ENCODE data around the gene PCDHGB2. TPM values are rescaled to one million over a fixed set of nuclear protein-coding genes. Genes with fewer than 3 reads are reported as not detected.
A peak's percentile ranks its signal among the peaks of the same experiment; 100 is the strongest.
"Not testable (repeated sequence)": the region's sequence is repeated elsewhere in the genome, so short reads cannot be mapped to it uniquely, and the experiment has no call there.

The PCDHGB2 gene
- total and polyA plus RNA-seq, 2 experiments from 2014 or later: 1.0 to 3.0 TPM

DNA sequence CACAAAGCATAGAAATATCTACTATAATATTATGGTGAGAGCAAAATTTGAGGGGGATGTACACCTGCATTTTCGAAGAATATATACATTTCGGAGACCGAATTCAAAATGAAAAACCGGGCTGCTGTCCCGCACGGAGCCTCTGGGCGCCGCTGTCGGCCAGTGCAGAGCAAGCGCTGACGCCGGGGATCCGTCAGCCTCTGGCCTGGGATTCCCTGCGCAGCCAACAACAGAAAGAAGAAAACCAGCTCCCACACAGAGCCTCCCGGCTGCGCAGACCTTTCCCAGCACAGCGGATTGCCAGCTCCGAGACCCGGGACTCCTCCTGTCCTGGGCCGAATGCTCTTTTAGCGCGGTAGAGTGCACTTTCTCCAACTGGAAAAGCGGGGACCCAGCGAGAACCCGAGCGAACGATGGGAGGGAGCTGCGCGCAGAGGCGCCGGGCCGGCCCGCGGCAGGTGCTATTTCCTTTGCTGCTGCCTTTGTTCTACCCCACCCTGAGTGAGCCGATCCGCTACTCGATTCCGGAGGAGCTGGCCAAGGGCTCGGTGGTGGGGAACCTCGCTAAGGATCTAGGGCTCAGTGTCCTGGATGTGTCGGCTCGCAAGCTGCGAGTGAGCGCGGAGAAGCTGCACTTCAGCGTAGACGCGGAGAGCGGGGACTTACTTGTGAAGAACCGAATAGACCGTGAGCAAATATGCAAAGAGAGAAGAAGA is 48.2 kb downstream of the PCDHGB2 start, which contains the start of gene PCDHGB6:
TSS of gene PCDHGB6 (plus strand) at position 232 of the 716 bp plus-strand sequence. CDS start at position 414, 182 bp downstream.
- not testable (repeated sequence) for H3K27me3 ChIP-seq; H3K36me3 ChIP-seq; H3K4me1 ChIP-seq (ENCODE audit: low read depth); H3K9me3 ChIP-seq (ENCODE audit: low read depth)
- Histone ChIP-seq H3K27ac (peak within 1 kb of the TSS; percentile 91), H3K4me3 (peak within 1 kb of the TSS; percentile 69)
- TF ChIP-seq, protein P1, sequence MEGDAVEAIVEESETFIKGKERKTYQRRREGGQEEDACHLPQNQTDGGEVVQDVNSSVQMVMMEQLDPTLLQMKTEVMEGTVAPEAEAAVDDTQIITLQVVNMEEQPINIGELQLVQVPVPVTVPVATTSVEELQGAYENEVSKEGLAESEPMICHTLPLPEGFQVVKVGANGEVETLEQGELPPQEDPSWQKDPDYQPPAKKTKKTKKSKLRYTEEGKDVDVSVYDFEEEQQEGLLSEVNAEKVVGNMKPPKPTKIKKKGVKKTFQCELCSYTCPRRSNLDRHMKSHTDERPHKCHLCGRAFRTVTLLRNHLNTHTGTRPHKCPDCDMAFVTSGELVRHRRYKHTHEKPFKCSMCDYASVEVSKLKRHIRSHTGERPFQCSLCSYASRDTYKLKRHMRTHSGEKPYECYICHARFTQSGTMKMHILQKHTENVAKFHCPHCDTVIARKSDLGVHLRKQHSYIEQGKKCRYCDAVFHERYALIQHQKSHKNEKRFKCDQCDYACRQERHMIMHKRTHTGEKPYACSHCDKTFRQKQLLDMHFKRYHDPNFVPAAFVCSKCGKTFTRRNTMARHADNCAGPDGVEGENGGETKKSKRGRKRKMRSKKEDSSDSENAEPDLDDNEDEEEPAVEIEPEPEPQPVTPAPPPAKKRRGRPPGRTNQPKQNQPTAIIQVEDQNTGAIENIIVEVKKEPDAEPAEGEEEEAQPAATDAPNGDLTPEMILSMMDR (IDR thresholded peaks at IDR 0.05; ENCODE audit: low read depth, low read length): peak; percentile 54
- DNase-seq (ENCODE audit: low read depth in 1 of 2, low spot score in 1 of 2): peak; percentile 58 to 88

DNA sequence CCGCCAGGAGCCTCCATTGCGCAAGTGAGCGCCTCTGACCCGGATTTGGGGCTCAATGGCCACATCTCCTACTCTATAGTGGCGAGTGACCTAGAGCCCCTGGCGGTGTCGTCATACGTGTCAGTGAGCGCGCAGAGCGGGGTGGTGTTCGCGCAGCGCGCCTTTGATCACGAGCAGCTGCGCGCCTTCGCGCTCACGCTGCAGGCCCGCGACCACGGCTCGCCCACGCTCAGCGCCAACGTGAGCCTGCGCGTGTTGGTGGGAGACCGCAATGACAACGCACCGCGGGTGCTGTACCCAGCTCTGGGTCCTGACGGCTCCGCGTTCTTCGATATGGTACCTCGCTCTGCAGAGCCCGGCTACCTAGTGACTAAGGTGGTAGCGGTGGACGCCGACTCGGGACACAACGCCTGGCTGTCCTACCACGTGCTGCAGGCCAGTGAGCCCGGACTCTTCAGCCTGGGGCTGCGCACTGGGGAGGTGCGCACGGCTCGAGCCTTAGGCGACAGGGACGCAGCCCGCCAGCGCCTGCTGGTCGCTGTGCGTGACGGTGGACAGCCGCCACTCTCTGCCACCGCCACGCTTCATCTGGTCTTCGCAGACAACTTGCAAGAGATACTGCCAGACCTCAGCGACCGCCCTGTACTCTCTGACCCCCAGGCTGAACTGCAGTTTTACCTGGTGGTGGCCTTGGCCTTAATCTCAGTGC is 50.0 kb downstream of the PCDHGB2 start:
- peaks cover 8% of the 10 kb centered on the region for H3K9me3 ChIP-seq (ENCODE audit: low read depth)

DNA sequence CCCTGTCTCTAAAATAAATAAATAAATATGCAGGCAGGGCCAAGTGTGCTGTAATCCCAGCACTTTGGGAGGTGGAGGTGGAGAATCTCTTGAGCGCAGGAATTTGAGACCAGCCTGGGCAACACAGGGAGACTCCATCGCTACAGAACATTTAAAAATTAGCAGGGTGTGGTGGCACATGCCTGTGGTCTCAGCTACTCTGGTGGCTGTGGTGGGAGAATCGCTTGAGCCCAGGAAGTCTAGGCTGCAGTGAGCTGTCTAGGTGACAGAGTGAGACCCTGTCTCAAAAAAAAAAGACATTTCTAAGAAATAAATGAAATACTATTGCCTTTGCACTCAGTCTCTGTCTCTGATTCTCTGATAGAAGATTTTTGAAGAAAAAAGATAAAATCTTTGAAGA is 51.8 kb downstream of the PCDHGB2 start:
- Histone ChIP-seq H3K27me3 (no peaks in the 10 kb centered on the region), H3K36me3 (no peaks in the 10 kb centered on the region), H3K4me1 (ENCODE audit: low read depth) (peaks cover 4% of the 10 kb centered on the region), H3K9me3 (ENCODE audit: low read depth) (peaks cover 8% of the 10 kb centered on the region), H3K27ac (no peak overlapping the region), H3K4me3 (no peak overlapping the region)
- no peak for DNase-seq (ENCODE audit: low read depth in 1 of 2, low spot score in 1 of 2)
- TF ChIP-seq, protein P1 (IDR thresholded peaks at IDR 0.05; ENCODE audit: low read depth, low read length): no peak

More for the DNA sequence above, 50.0 kb downstream of the PCDHGB2 start:
- no peaks in the 10 kb centered on the region for H3K27me3 ChIP-seq
- DNase-seq (ENCODE audit: low read depth in 1 of 2, low spot score in 1 of 2): no peak
- H3K27ac ChIP-seq: no peak overlapping the region
- TF ChIP-seq, protein P1 (IDR thresholded peaks at IDR 0.05; ENCODE audit: low read depth, low read length): no peak
- peaks cover 4% of the 10 kb centered on the region for H3K4me1 ChIP-seq (ENCODE audit: low read depth)
- no peaks in the 10 kb centered on the region for H3K36me3 ChIP-seq
- no peak overlapping the region for H3K4me3 ChIP-seq

Other genes starting within 250 kb of the PCDHGB2 start
Only the 30 nearest of the 36 such genes appear.
- 7.4 and 7.9 TPM in 2 replicates for gene PCDHB9, start 172.8 kb upstream of the PCDHGB2 start, total RNA-seq
- 2.5 and 2.9 TPM in 2 replicates for gene PCDHB9, start 172.8 kb upstream of the PCDHGB2 start, polyA plus RNA-seq
- 8.8 and 10.9 TPM in 2 replicates for gene PCDHB10, start 167.6 kb upstream of the PCDHGB2 start, total RNA-seq
- gene PCDHB10, start 167.6 kb upstream of the PCDHGB2 start, polyA plus RNA-seq: 7.8 and 9.0 TPM in 2 replicates
- 4.7 and 8.6 TPM in 2 replicates for gene PCDHB11, start 160.4 kb upstream of the PCDHGB2 start, total RNA-seq
- gene PCDHB11, start 160.4 kb upstream of the PCDHGB2 start, polyA plus RNA-seq: 2.4 and 3.1 TPM in 2 replicates
- gene PCDHB12, start 151.3 kb upstream of the PCDHGB2 start, total RNA-seq: 9.5 and 17.7 TPM in 2 replicates
- gene PCDHB12, start 151.3 kb upstream of the PCDHGB2 start, polyA plus RNA-seq: 2.1 and 3.5 TPM in 2 replicates
- gene PCDHB13, start 146.1 kb upstream of the PCDHGB2 start, total RNA-seq: 7.8 and 8.4 TPM in 2 replicates
- gene PCDHB13, start 146.1 kb upstream of the PCDHGB2 start, polyA plus RNA-seq: 1.3 and 3.1 TPM in 2 replicates
- gene PCDHB14, start 136.7 kb upstream of the PCDHGB2 start, total RNA-seq: 17.3 and 21.2 TPM in 2 replicates
- 8.1 and 11.8 TPM in 2 replicates for gene PCDHB14, start 136.7 kb upstream of the PCDHGB2 start, polyA plus RNA-seq
- 21.3 and 32.4 TPM in 2 replicates for gene PCDHB15, start 114.6 kb upstream of the PCDHGB2 start, total RNA-seq
- 13.3 and 19.3 TPM in 2 replicates for gene PCDHB15, start 114.6 kb upstream of the PCDHGB2 start, polyA plus RNA-seq
- 0.42 TPM in 1 of 2 replicates, not detected in the other for gene SLC25A2, start 55.9 kb upstream of the PCDHGB2 start, total RNA-seq
- gene SLC25A2, start 55.9 kb upstream of the PCDHGB2 start, polyA plus RNA-seq: not detected in 2 replicates
- gene TAF7, start 39.2 kb upstream of the PCDHGB2 start, total RNA-seq: 93.8 and 124 TPM in 2 replicates
- gene TAF7, start 39.2 kb upstream of the PCDHGB2 start, polyA plus RNA-seq: 165 and 215 TPM in 2 replicates
- 1.7 and 2.3 TPM in 2 replicates for gene PCDHGA1, start 29.5 kb upstream of the PCDHGB2 start, total RNA-seq
- gene PCDHGA1, start 29.5 kb upstream of the PCDHGB2 start, polyA plus RNA-seq: 0.40 and 1.2 TPM in 2 replicates
- 0.95 and 1.8 TPM in 2 replicates for gene PCDHGA2, start 21.2 kb upstream of the PCDHGB2 start, total RNA-seq
- gene PCDHGA2, start 21.2 kb upstream of the PCDHGB2 start, polyA plus RNA-seq: 0.18 and 1.1 TPM in 2 replicates
- 1.5 and 3.2 TPM in 2 replicates for gene PCDHGA3, start 16.2 kb upstream of the PCDHGB2 start, total RNA-seq
- gene PCDHGA3, start 16.2 kb upstream of the PCDHGB2 start, polyA plus RNA-seq: 1.4 and 2.2 TPM in 2 replicates
- gene PCDHGB1, start 9.9 kb upstream of the PCDHGB2 start, total RNA-seq: 1.8 and 3.7 TPM in 2 replicates
- gene PCDHGB1, start 9.9 kb upstream of the PCDHGB2 start, polyA plus RNA-seq: 0.32 and 0.46 TPM in 2 replicates
- 1.5 and 1.8 TPM in 2 replicates for gene PCDHGA4, start 5.0 kb upstream of the PCDHGB2 start, total RNA-seq
- 0.20 and 0.32 TPM in 2 replicates for gene PCDHGA4, start 5.0 kb upstream of the PCDHGB2 start, polyA plus RNA-seq
- 1.1 and 1.2 TPM in 2 replicates for gene PCDHGA5, start 4.2 kb downstream of the PCDHGB2 start, total RNA-seq
- gene PCDHGA5, start 4.2 kb downstream of the PCDHGB2 start, polyA plus RNA-seq: 0.09 TPM in 1 of 2 replicates, not detected in the other
- gene PCDHGB3, start 10.2 kb downstream of the PCDHGB2 start, total RNA-seq: 0.71 and 1.2 TPM in 2 replicates
- gene PCDHGB3, start 10.2 kb downstream of the PCDHGB2 start, polyA plus RNA-seq: 0.27 TPM in 1 of 2 replicates, not detected in the other
- 0.66 and 0.88 TPM in 2 replicates for gene PCDHGA6, start 13.9 kb downstream of the PCDHGB2 start, total RNA-seq
- not detected in 2 replicates for gene PCDHGA6, start 13.9 kb downstream of the PCDHGB2 start, polyA plus RNA-seq
- gene PCDHGA7, start 22.7 kb downstream of the PCDHGB2 start, total RNA-seq: 1.0 and 1.2 TPM in 2 replicates
- gene PCDHGA7, start 22.7 kb downstream of the PCDHGB2 start, polyA plus RNA-seq: 0.20 TPM in 1 of 2 replicates, not detected in the other
- 17.4 and 23.5 TPM in 2 replicates for gene PCDHGB4, start 27.7 kb downstream of the PCDHGB2 start, total RNA-seq
- gene PCDHGB4, start 27.7 kb downstream of the PCDHGB2 start, polyA plus RNA-seq: 9.9 and 12.5 TPM in 2 replicates
- 2.3 and 2.5 TPM in 2 replicates for gene PCDHGA8, start 32.6 kb downstream of the PCDHGB2 start, total RNA-seq
- gene PCDHGA8, start 32.6 kb downstream of the PCDHGB2 start, polyA plus RNA-seq: 0.37 and 1.0 TPM in 2 replicates
- 1.2 and 2.6 TPM in 2 replicates for gene PCDHGB5, start 38.0 kb downstream of the PCDHGB2 start, total RNA-seq
- 0.66 TPM in 1 of 2 replicates, not detected in the other for gene PCDHGB5, start 38.0 kb downstream of the PCDHGB2 start, polyA plus RNA-seq
- gene PCDHGA9, start 42.8 kb downstream of the PCDHGB2 start, total RNA-seq: 1.1 and 1.8 TPM in 2 replicates
- gene PCDHGA9, start 42.8 kb downstream of the PCDHGB2 start, polyA plus RNA-seq: 0.04 and 0.70 TPM in 2 replicates
- gene PCDHGB6, start 48.0 kb downstream of the PCDHGB2 start, total RNA-seq: 28.7 and 48.6 TPM in 2 replicates
- gene PCDHGB6, start 48.0 kb downstream of the PCDHGB2 start, polyA plus RNA-seq: 26.1 and 44.1 TPM in 2 replicates
- gene PCDHGA10, start 53.0 kb downstream of the PCDHGB2 start, total RNA-seq: 4.5 and 7.3 TPM in 2 replicates
- 1.1 and 1.4 TPM in 2 replicates for gene PCDHGA10, start 53.0 kb downstream of the PCDHGB2 start, polyA plus RNA-seq
- 11.3 and 19.9 TPM in 2 replicates for gene PCDHGB7, start 57.7 kb downstream of the PCDHGB2 start, total RNA-seq
- 8.4 and 12.3 TPM in 2 replicates for gene PCDHGB7, start 57.7 kb downstream of the PCDHGB2 start, polyA plus RNA-seq
- gene PCDHGA11, start 61.1 kb downstream of the PCDHGB2 start, total RNA-seq: 3.6 and 5.0 TPM in 2 replicates
- gene PCDHGA11, start 61.1 kb downstream of the PCDHGB2 start, polyA plus RNA-seq: 0.64 and 1.7 TPM in 2 replicates
- gene PCDHGA12, start 70.5 kb downstream of the PCDHGB2 start, total RNA-seq: 1.7 and 6.1 TPM in 2 replicates
- 0.45 and 0.52 TPM in 2 replicates for gene PCDHGA12, start 70.5 kb downstream of the PCDHGB2 start, polyA plus RNA-seq
- gene PCDHGC3, start 116.0 kb downstream of the PCDHGB2 start, total RNA-seq: 23.6 and 29.9 TPM in 2 replicates
- gene PCDHGC3, start 116.0 kb downstream of the PCDHGB2 start, polyA plus RNA-seq: 23.0 and 29.8 TPM in 2 replicates
- 1.1 and 7.9 TPM in 2 replicates for gene PCDHGC4, start 125.0 kb downstream of the PCDHGB2 start, total RNA-seq
- gene PCDHGC4, start 125.0 kb downstream of the PCDHGB2 start, polyA plus RNA-seq: 0.84 and 2.9 TPM in 2 replicates
- 0.74 and 2.2 TPM in 2 replicates for gene PCDHGC5, start 129.1 kb downstream of the PCDHGB2 start, total RNA-seq
- not detected in 2 replicates for gene PCDHGC5, start 129.1 kb downstream of the PCDHGB2 start, polyA plus RNA-seq

Measured in cardiac muscle cell (in vitro differentiated cells and primary cell).